Bronchial epithelial cell (primary cell): ENCODE results near the gene GXYLT1. TPM values are rescaled to one million over a fixed set of nuclear protein-coding genes. Genes with fewer than 3 reads are reported as not detected.

Source experiments
- DNase-seq: peaks from one replicate; pipeline ENCODE4 v3.0.0-alpha.2; 2010; ENCODE audit warnings: low read depth
- FAIRE-seq: peaks from 2 replicates; lab custom pipeline; 2011; peaks lifted over from hg19 to GRCh38; lab: Jason Lieb, UNC
- H3K27me3 ChIP-seq: 2 replicates; pipeline ENCODE4 v1.5.1; 2011; ENCODE audit warnings: low read length; ENCODE audit not compliant: control insufficient read depth, insufficient read depth
- H3K36me3 ChIP-seq: 2 replicates; pipeline ENCODE4 v1.5.1; 2011; ENCODE audit warnings: low read length; ENCODE audit not compliant: control insufficient read depth, insufficient read depth
- H3K4me3 ChIP-seq: 2 replicates; pipeline ENCODE4 v1.5.1; 2011; ENCODE audit warnings: mild to moderate bottlenecking, low read depth, low read length, control low read depth
- total RNA-seq: library from RNA; depleted of rRNA; stranded (reverse); fragments of >200 nt; gene quantifications from 2 replicates; pipeline ENCODE4 v1.2.1, GENCODE V29; 2014
- TF ChIP-seq, protein P1 (sequence below): IDR thresholded peaks from 2 replicates; pipeline ENCODE4 v1.5.1; 2011; ENCODE audit warnings: mild to moderate bottlenecking, moderate library complexity, low read length, control low read depth, inconsistent platforms; ENCODE audit not compliant: insufficient read depth, severe bottlenecking

GXYLT1 gene
- total RNA-seq, 1 donor from 2014 or later: 9.2 TPM

DNA sequence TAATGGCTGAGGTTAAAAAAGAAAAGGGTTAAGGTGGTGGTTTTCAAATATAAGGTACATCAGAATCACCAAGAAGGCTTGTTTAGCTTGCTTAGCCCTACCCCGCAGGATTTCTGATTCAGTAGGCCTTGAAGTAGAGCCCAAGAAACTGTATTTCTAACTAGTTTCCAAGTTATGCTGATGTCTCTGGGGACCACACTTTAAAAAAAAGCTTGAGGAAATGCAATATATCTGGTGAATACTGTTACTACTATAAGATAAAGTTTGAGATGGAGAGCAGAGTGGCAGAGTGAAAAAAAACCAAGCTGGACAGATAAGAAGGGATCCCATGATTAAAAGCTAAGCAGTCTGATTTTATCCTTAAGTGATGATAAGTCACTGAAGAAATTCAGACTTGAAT is 18.3 kb upstream of the GXYLT1 start:
- Histone ChIP-seq H3K4me3 (no peak overlapping the region), H3K27me3 (no peaks in the 10 kb centered on the region), H3K36me3 (peaks cover 1% of the 10 kb centered on the region)
- DNase-seq: no peak
- TF ChIP-seq, protein P1, sequence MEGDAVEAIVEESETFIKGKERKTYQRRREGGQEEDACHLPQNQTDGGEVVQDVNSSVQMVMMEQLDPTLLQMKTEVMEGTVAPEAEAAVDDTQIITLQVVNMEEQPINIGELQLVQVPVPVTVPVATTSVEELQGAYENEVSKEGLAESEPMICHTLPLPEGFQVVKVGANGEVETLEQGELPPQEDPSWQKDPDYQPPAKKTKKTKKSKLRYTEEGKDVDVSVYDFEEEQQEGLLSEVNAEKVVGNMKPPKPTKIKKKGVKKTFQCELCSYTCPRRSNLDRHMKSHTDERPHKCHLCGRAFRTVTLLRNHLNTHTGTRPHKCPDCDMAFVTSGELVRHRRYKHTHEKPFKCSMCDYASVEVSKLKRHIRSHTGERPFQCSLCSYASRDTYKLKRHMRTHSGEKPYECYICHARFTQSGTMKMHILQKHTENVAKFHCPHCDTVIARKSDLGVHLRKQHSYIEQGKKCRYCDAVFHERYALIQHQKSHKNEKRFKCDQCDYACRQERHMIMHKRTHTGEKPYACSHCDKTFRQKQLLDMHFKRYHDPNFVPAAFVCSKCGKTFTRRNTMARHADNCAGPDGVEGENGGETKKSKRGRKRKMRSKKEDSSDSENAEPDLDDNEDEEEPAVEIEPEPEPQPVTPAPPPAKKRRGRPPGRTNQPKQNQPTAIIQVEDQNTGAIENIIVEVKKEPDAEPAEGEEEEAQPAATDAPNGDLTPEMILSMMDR: no peak
- no peak for FAIRE-seq

DNA sequence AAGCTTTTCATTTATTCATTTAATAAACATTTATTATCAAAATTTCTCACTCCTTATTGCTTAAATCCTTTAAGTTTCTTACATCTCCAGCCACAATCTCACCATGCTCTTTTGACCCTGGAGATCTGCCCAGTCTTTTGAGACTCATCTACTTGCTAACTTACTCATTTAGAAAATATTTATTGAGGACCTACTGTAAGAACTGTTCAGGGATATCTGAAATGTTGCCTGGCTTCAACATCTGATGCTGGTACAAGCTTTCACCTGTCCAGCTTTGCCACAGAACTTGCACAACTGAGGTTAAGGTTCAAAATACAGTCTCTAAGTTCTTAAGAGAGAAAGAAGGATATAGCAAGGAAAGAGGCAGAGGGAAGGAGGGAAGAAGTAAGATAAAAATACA is 17.5 kb upstream of the GXYLT1 start:
- TF ChIP-seq, protein P1: no peak
- Histone ChIP-seq H3K36me3 (peaks cover 1% of the 10 kb centered on the region), H3K4me3 (no peak overlapping the region), H3K27me3 (no peaks in the 10 kb centered on the region)
- peak; percentile 70 for DNase-seq
- FAIRE-seq: no peak

GRCh38 chr12:42161529-42161928 is 16.9 kb upstream of the GXYLT1 start:
- Histone ChIP-seq H3K4me3 (no peak overlapping the region), H3K36me3 (peaks cover 1% of the 10 kb centered on the region), H3K27me3 (no peaks in the 10 kb centered on the region)
- no peak for FAIRE-seq
- no peak for DNase-seq
- TF ChIP-seq, protein P1: no peak

DNA sequence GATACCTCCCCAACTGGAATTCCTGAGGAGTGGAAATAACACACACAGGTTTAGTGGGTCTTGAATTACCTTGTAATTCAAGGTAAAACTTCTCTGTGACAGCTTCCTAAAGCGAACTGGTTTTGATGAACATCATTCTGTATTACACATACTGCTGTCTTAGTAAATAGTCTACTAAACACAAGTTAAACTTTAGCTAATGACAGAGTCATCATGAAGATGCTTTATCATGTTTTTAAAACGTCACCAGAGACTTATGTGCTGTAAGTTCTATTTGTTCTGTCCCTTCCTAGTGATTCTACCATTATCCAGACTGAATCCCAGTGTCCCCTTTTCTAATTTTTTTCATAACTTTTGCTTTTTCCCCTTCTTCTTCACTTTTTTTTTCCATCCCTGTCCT is 11.6 kb upstream of the GXYLT1 start:
- no peak overlapping the region for H3K4me3 ChIP-seq
- FAIRE-seq (no peak), DNase-seq (no peak)
- TF ChIP-seq, protein P1: no peak
- H3K36me3 ChIP-seq: peaks cover 1% of the 10 kb centered on the region
- H3K27me3 ChIP-seq: no peaks in the 10 kb centered on the region

DNA sequence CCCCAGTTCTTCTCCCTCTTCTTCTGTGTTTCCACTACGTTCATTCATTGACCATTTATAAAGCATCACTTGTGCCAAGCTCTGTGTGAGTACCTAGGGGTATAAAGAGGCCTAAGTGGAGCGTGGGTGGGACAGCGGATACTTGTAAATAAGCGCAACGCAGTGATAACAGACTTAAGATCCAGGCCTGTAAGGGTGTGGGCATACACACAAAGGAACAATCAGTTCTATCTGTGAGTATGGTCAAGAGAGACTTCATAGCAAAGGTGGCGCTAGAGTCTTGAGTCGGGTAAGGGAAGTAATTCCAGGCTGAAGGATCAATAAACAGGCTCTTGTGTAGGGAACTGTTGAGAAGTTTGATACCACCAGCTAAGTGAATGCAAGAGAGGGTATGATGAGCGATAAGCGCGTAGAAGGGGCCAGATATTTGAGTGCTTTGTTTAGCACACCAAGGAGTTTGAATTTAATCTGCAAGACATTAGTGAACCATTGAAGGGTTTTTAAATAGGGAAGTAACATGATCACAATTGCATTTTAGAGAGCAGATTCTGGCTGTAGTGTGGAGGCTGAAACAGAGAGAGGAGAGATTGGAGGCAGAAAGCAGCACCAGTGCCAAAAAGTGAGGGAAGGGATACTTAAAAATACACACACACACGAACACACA is 1.0 kb upstream of the GXYLT1 start:
- TF ChIP-seq, protein P1: no peak
- H3K36me3 ChIP-seq: no peaks in the 10 kb centered on the region
- H3K4me3 ChIP-seq: no peak overlapping the region
- FAIRE-seq: no peak
- peak; percentile 28 for DNase-seq
- H3K27me3 ChIP-seq: no peaks in the 10 kb centered on the region

- no peaks in the 10 kb centered on the region for H3K36me3 ChIP-seq
- H3K4me3 ChIP-seq: peak overlapping the region; percentile 63
- DNase-seq (no peak), FAIRE-seq (no peak)
- TF ChIP-seq, protein P1: no peak
- no peaks in the 10 kb centered on the region for H3K27me3 ChIP-seq
Observed at GRCh38 chr12:42145197-42145549, 499 bp upstream of the GXYLT1 start.
